ENCODE data around the gene MTX1.
"Not testable (repeated sequence)": the region's sequence is repeated elsewhere in the genome, so short reads cannot be mapped to it uniquely, and the experiment has no call there.

Gene MTX1

DNA sequence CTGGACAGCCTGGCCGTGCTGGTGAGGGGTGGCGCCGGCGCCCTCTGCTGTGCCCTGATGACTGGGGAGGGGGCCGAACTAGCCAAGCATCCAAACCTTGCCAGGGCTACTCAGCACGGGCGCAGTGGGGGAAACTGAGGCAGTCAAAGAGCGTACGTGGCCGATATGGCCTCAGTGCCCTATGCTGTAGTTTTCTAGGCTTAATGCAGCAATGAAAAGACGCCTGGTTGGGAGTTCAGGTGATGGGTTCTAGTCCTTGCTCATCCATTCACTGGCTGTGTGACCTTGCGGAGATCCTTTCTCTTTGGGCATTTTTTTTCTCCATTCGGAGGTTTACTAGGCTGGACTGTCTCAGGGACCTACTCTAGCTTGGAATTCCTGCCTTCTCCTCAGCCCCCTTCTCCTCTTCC is 822 bp downstream of the MTX1 start:
- TF ChIP-seq JUND (IDR thresholded peaks at IDR 0.05; ENCODE audit: low read depth), result no peak
- in situ Hi-C loops (cut with HindIII; ENCODE audit: low pct_unique_long_range_greater_than_20kb, low sequenced_read_pairs), result no loop called here
- no peak for DNase-seq (ENCODE audit: low read depth in 1 of 2, low spot score in 1 of 2)

DNA sequence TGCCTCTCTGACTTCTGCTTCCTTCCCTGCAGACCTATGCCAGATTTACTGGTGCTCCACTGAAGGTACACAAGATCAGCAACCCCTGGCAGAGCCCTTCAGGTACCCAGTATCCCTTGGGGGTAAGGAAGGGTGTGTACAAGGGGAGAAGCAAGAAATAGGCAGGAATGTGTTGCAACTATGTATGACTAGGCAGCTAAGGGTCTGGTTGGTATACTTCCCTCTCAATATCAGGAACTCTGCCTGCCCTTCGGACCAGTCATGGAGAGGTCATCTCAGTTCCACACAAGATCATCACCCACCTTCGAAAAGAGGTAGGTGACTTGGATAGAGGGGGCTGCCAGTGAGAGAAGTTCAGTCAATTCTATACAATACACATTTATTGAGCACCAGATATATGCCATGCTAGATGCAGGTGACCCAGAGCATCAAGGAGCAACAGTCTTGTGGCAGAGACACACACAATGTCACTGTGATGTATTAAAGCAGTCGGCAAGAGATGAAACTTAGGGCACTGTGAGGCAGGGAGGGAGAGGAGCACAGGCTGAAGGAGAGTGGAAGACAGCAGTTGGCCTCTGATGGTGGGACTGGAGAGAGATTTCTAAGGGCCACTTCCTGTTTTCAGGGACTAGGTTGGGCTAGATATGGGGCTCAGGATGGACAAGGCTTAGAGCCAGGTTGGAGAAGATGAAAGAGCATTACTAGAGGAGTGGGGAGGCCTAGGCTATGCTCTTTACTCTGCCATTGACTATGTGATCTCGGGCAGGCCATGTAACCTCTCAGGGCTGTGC is 2.0 kb downstream of the MTX1 start:
- no peak for TF ChIP-seq JUND (IDR thresholded peaks at IDR 0.05; ENCODE audit: low read depth)
- no peak for DNase-seq (ENCODE audit: low read depth in 1 of 2, low spot score in 1 of 2)
- in situ Hi-C loops (cut with HindIII; ENCODE audit: low pct_unique_long_range_greater_than_20kb, low sequenced_read_pairs), result no loop called here

DNA sequence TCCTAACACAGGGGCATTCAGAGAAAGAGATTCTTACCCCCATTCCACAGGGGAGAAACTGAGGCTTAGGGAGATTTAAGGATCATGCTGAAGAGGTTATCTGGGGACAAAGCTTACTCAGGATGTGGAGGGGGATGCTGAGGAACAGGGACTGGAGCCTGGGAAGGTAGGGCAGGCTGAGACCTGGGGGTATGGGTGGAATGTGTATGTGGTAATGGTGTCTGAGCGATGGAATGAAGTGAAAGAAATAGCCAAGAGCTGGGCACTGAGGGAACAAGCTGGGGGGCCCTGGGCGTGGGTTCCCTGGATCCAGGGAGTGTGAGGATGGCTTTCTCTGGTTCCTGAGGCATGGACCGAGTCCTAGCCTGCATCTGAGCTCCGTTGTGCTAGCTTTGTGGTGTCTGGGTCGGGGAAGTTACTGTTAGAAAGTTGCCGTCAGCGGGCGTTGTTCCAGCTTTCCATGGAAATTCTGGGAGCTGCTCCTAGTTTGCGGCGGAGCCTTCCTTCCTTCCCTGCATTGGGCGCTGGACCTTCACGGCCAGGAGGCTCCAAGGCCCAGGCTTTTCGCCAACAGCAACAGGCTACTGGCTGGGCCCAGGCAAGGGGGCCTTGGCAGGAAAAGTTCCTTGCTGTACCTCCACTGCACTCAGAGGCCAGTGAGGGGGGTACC is 3.0 kb downstream of the MTX1 start:
- in situ Hi-C loops (cut with HindIII; ENCODE audit: low pct_unique_long_range_greater_than_20kb, low sequenced_read_pairs); DNase-seq (ENCODE audit: low read depth in 1 of 2, low spot score in 1 of 2): not testable (repeated sequence)

DNA sequence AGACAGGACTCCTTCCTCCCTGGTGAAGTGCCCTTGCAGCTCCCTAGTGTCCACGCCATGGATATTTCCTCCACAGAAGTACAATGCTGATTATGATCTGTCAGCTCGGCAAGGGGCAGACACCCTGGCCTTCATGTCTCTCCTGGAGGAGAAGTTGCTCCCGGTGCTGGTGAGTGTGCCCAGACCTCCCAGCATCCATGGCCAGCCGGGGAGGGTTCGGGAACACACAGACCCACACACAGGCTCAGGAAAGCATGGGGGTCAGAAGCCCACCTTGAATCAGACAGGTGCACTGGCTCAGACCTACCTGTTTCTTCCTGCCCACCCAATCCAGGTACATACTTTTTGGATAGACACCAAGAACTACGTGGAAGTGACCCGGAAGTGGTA is 3.6 kb downstream of the MTX1 start:
- in situ Hi-C loops (cut with HindIII; ENCODE audit: low pct_unique_long_range_greater_than_20kb, low sequenced_read_pairs); DNase-seq (ENCODE audit: low read depth in 1 of 2, low spot score in 1 of 2): not testable (repeated sequence)

DNA sequence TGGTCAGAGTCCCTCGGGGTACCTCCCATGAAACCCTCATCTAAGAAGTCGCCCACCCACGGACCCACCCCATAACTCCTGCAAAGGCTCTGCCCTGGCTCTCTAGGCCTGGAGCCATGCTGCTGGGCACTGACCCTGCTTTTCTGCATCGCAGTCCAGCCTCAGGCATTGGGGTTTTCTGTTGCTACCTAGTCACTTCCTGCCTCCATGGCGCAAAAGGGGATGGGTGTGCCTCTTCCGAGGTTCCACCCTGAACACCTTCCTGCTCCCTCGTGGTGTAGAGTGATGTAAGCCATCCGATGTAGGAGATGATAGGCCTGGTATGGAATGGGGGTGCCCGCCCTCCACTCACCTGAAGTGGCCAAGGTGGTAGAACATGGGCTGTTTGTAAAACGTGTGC is 6.2 kb downstream of the MTX1 start:
- in situ Hi-C loops (cut with HindIII; ENCODE audit: low pct_unique_long_range_greater_than_20kb, low sequenced_read_pairs); DNase-seq (ENCODE audit: low read depth in 1 of 2, low spot score in 1 of 2): not testable (repeated sequence)

DNA sequence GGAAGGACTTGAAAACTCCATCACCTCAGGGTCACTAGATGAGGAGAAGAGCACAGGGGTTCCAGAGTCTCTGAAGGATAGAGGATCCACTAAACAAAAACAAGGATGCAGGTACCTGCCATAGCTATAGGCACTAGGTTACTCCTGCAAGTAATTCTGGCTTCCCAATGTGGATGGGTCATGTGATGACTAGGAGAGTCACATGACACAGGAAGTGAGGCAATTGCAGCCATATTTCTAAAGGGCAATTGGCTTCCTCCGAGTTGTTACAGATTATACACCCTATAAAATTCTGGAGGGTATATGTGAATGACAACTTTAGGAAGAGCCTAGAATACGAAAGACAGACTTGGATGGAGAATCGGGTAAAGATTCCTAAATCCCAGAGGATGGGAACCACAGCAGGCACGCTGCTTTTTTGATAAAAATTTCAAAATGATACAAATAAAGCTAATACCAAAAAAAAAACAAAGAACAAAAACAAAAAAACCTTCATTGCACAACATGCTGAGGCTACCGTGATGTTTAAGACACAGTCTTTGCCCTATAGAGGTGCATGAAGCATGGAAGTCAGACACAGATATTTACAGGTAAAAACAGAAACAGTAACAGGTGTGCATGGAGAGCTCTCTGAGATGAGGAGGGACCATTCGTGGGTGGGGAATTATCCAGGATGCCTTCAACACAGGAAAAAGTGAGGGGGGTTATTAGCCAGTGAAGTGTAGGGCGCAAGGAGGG is 10.5 kb downstream of the MTX1 start:
- DNase-seq (ENCODE audit: low read depth in 1 of 2, low spot score in 1 of 2), result peak in 1 of 2 experiments; percentile 84
- in situ Hi-C loops (cut with HindIII; ENCODE audit: low pct_unique_long_range_greater_than_20kb, low sequenced_read_pairs), result no loop called here
- no peak for TF ChIP-seq JUND (IDR thresholded peaks at IDR 0.05; ENCODE audit: low read depth)

DNA sequence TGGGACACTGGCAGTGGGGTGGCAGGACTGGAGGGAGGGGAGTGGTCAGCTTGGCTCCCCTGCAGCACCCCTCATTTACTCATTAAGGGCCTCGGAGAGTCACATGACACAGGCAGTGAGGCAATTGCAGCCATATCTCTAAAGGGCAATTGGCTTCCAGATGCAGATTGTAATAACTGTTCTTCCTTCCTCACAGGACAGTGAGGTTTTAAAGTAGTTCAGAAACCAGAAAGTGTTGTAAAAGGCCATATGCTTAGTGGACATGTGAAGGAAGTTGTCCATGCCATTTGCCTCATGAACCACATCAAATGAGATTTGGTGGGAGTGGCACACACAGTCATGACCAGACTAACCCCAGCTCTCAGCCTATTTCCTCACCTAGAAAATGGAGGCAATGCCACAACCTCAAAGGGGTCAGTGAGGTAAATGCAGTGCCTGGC is 11.1 kb downstream of the MTX1 start:
- DNase-seq (ENCODE audit: low read depth in 1 of 2, low spot score in 1 of 2), result no peak
- in situ Hi-C loops (cut with HindIII; ENCODE audit: low pct_unique_long_range_greater_than_20kb, low sequenced_read_pairs), result no loop called here
- no peak for TF ChIP-seq JUND (IDR thresholded peaks at IDR 0.05; ENCODE audit: low read depth)

DNA sequence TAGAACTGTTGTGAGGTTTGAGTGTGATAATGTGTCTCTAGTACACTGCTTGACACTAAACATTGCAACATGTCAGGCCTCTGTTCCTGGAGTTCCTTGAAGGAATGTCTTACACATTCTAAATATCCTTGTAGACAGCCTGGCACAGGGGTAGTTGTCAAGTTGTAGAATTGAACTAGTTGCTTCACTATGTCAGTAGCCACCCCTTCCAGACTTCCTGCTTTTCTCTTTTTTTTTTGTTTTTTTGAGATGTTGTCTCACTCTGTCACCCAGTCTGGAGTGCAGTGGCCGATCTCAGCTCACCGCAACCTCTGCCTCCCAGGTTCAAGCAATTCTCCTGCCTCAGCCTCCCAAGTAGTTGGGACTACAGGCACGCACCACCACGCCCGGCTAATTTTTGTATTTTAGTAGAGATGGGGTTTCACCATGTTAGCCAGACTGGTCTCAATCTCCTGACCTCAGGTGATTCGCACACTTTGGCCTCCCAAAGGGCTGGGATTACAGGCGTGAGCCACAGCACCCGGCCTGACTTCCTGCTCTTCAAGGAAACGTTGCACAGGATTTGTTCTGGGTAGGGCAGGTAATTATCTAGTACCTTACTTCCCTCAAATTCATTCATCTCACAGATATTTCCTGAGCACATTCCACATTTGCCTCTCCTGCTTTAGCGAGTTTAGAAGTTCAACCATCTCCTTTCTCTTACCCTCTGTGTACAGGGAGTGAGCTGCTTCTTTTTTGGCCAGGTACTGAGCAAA is 11.9 kb downstream of the MTX1 start:
- DNase-seq (ENCODE audit: low read depth in 1 of 2, low spot score in 1 of 2); in situ Hi-C loops (cut with HindIII; ENCODE audit: low pct_unique_long_range_greater_than_20kb, low sequenced_read_pairs): not testable (repeated sequence)

DNA sequence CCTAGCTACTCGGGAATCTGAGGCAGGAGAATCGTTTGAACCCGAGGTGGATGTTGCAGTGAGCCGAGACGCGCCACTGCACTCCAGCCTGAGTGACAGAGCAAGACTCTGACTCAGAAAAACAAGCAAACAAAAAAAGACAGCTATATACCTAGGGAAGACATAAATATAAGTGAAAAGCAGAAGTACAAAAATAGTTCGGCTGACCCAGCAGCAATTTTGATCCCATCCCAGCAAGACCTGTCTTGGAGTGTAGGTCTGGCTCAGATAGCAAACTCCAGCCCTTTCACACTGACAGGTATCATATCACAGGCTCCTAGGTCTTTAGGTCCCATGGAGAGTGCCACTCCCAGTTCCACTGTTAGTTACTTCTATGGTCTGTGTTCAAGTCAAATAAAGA is 14.6 kb downstream of the MTX1 start:
- TF ChIP-seq JUND (IDR thresholded peaks at IDR 0.05; ENCODE audit: low read depth), result no peak
- in situ Hi-C loops (cut with HindIII; ENCODE audit: low pct_unique_long_range_greater_than_20kb, low sequenced_read_pairs), result no loop called here
- DNase-seq (ENCODE audit: low read depth in 1 of 2, low spot score in 1 of 2), result no peak

DNA sequence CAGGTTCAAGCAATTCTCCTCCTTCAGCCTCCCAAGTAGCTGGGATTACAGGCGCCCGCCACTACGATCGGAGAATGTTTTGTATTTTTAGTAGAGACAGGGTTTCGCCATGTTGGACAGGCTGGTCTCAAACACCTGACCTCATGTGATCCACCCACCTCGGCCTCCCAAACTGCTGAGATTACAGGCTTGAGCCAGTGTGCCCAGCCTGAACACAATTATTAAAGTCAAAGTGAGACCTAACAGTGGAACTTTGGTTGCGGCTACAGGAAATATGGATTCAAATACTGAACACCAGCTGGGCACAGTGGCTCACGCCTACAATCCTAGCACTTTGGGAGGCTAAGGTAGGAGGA is 16.9 kb downstream of the MTX1 start:
- in situ Hi-C loops (cut with HindIII; ENCODE audit: low pct_unique_long_range_greater_than_20kb, low sequenced_read_pairs); DNase-seq (ENCODE audit: low read depth in 1 of 2, low spot score in 1 of 2): not testable (repeated sequence)

DNA sequence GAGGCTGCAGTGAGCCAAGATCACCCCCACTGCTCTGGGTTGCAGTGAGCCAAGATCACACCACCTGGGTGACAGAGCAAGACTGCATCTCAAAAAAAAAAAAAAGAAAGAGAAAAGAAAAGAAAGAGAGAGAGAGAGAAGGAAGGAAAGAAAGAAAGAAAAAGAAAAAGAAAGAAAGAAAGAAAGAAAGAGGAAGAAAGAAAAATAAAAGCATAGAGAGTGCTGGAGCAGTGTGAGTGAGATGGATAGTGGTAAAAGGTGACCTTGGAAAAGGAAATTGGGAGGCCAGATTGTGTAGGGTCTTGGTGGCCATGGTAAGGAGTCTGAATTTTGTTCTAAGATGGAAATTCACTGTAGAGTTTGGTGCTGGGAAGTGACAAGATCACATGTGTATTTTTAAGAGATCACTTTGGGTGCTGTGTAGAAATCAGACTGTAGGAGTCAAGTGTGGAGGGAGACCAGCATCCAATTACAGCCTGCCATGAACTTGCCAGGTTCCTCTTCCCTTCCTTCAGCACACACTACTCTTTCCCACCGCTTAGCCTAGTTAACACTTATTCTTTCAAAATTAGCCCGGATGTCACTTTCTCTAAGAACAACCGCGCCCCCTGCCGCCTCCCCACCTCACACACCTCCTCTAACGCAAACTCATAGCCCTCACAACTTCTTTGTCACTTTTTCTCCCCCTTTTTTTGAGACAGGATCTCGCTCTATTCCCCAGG is 17.9 kb downstream of the MTX1 start:
- TF ChIP-seq JUND (IDR thresholded peaks at IDR 0.05; ENCODE audit: low read depth), result no peak
- peak in 1 of 2 experiments; percentile 84 for DNase-seq (ENCODE audit: low read depth in 1 of 2, low spot score in 1 of 2)
- in situ Hi-C loops (cut with HindIII; ENCODE audit: low pct_unique_long_range_greater_than_20kb, low sequenced_read_pairs), result no loop called here

DNA sequence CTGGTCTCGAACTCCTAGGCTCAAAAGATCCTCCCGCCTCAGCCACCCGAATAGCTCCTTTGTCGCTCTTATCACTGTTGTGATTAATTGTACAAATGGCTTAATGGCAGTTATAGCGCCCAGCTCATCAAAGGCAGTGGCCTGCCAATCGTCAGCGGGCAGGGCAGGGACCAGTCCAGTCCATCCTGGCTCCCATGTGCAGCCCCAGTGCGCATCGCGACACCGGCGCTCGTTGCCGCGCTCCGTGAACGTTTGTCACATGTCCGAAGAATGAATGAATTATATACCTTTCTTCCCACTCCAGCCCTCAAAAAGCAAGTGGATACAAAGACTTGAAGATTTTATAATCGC is 18.4 kb downstream of the MTX1 start:
- DNase-seq (ENCODE audit: low read depth in 1 of 2, low spot score in 1 of 2), result peak in 1 of 2 experiments; percentile 78
- TF ChIP-seq JUND (IDR thresholded peaks at IDR 0.05; ENCODE audit: low read depth), result no peak
- in situ Hi-C loops (cut with HindIII; ENCODE audit: low pct_unique_long_range_greater_than_20kb, low sequenced_read_pairs), result no loop called here

All from T47D (cell line).